K562 (cell line): ENCODE data around the gene ACTR8.

ENCODE experiments used
- ATF3 ChIP-seq, 2 experiments: fragments of 450-650 bp in 1 of 2; sonication (generic) in 1 of 2; formaldehyde crosslinking in 1 of 2; IDR thresholded peaks in 1 of 2; conservative IDR thresholded peaks in 1 of 2; 2 replicates each; pipeline versions ENCODE4 v1.6.1 to v1.8.1; 2016 to 2023; ENCODE audit warnings: mild to moderate bottlenecking in 2 of 2, moderate library complexity in 2 of 2, inconsistent platforms in 1 of 2, missing genetic modification reagents in 1 of 2
- CTCF ChIP-seq, 3 experiments: IDR thresholded peaks in 2 of 3; conservative IDR thresholded peaks in 1 of 3; 2 replicates each; pipeline ENCODE4 v1.5.1; 2011 to 2012; ENCODE audit warnings: low read length in 3 of 3, mild to moderate bottlenecking in 3 of 3, control low read depth in 2 of 3, improper control_type of control experiment in 1 of 3, inconsistent platforms in 1 of 3, low read depth in 1 of 3, mixed read lengths in 1 of 3, moderate library complexity in 1 of 3; ENCODE audit not compliant: insufficient read depth in 2 of 3
- EZH2 ChIP-seq: IDR thresholded peaks from 2 replicates; pipeline ENCODE4 v1.6.1; 2012; ENCODE audit warnings: low read depth, mild to moderate bottlenecking, inconsistent platforms, low read length, borderline replicate concordance
- MXI1 ChIP-seq: IDR thresholded peaks from 2 replicates; pipeline ENCODE4 v1.6.1; 2011; ENCODE audit warnings: low read depth, mild to moderate bottlenecking, improper control_type of control experiment, low read length
- POLR2AphosphoS5 ChIP-seq: IDR thresholded peaks from 2 replicates; pipeline ENCODE4 v1.6.1; 2011; ENCODE audit warnings: mild to moderate bottlenecking, low read depth, low read length, moderate library complexity; ENCODE audit not compliant: control insufficient read depth, insufficient read depth
- RREB1 ChIP-seq: fragments of 250-450 bp; sonication (Bioruptor Pico); IDR thresholded peaks from 2 replicates; pipeline ENCODE4 v1.4.0; 2020
- SNRNP70 ChIP-seq: fragments of 200-400 bp; formaldehyde crosslinking; optimal IDR thresholded peaks from 2 replicates; pipeline ENCODE3; 2017; ENCODE audit warnings: low read depth, low read length
- ZNF175 ChIP-seq: fragments of 200-800 bp; sonication (Bioruptor generic); IDR thresholded peaks from 2 replicates; pipeline ENCODE4 v1.6.1; 2016; ENCODE audit warnings: low read depth, mild to moderate bottlenecking, missing genetic modification characterization, missing compliant biosample characterization
- ZNF23 ChIP-seq: fragments of 250-450 bp; sonication (Bioruptor Pico); IDR thresholded peaks from 2 replicates; pipeline ENCODE4 v1.4.0; 2020; ENCODE audit warnings: mild to moderate bottlenecking
- ZNF740 ChIP-seq, 3 experiments: fragments of 200-800 bp in 1 of 3; sonication (Bioruptor generic) in 1 of 3; sonication (generic) in 1 of 3; formaldehyde crosslinking in 1 of 3; IDR thresholded peaks; 2 replicates each; pipeline versions ENCODE4 v1.6.1 to v1.8.0; 2016 to 2022; ENCODE audit warnings: mild to moderate bottlenecking in 2 of 3, missing compliant biosample characterization in 2 of 3, missing genetic modification characterization in 2 of 3, missing genetic modification reagents in 1 of 3

- TF ChIP-seq ZNF23 (CRISPR knock-in tag) (no peak), CTCF (IDR thresholded peaks at IDR 0.05 in 2 of 3, conservative IDR thresholded peaks at IDR 0.05 in 1 of 3; ENCODE audit: insufficient read depth in 2 of 3, low read depth in 1 of 3, low read length in 3 of 3) (no peak), ZNF175 (CRISPR knock-in tag) (no peak), MXI1 (no peak), RREB1 (CRISPR knock-in tag) (no peak), ATF3 (IDR thresholded peaks at IDR 0.05) (no peak), ATF3 (CRISPR knock-in tag; conservative IDR thresholded peaks at IDR 0.05) (no peak), EZH2 (no peak), POLR2AphosphoS5 (no peak), SNRNP70 (no peak), ZNF740 (CRISPR knock-in tag; IDR thresholded peaks at IDR 0.05) (no peak), ZNF740 (tag; IDR thresholded peaks at IDR 0.05) (no peak)
Measured at GRCh38 chr3:53823026-53823955, 58.7 kb downstream of the ACTR8 start.
